H9 (cell line): ENCODE results near the gene UFSP1. TPM values are rescaled to one million over a fixed set of nuclear protein-coding genes. Genes with fewer than 3 reads are reported as not detected.

Experiments
- DNase-seq: peaks from one replicate; pipeline ENCODE4 v3.0.0-alpha.2; 2017
- H2AFZ ChIP-seq: one replicate; pipeline ENCODE4 v1.6.1; 2013; ENCODE audit warnings: mild to moderate bottlenecking, low read length, control low read depth, moderate library complexity
- H2AK5ac ChIP-seq: 2 replicates; pipeline ENCODE4 v1.6.1; 2013; ENCODE audit warnings: low read length, control low read depth, mixed read lengths; ENCODE audit not compliant: insufficient read length
- H2BK120ac ChIP-seq: one replicate; pipeline ENCODE4 v1.6.1; 2013; ENCODE audit warnings: low read depth, mild to moderate bottlenecking, low read length, control low read depth, inconsistent platforms; ENCODE audit not compliant: poor library complexity, severe bottlenecking
- H2BK12ac ChIP-seq: 2 replicates; pipeline ENCODE4 v1.6.1; 2013; ENCODE audit warnings: low read length, control low read depth, mixed read lengths, low read depth; ENCODE audit not compliant: insufficient read length
- H2BK15ac ChIP-seq: 2 replicates; pipeline ENCODE4 v1.6.1; 2013; ENCODE audit warnings: low read depth, low read length, control low read depth
- H2BK20ac ChIP-seq: one replicate; pipeline ENCODE4 v1.6.1; 2013; ENCODE audit warnings: low read depth, mild to moderate bottlenecking, low read length, control low read depth, inconsistent platforms; ENCODE audit not compliant: poor library complexity, severe bottlenecking
- H2BK5ac ChIP-seq: 2 replicates; pipeline ENCODE4 v1.6.1; 2013; ENCODE audit warnings: low read length, control low read depth, mixed read lengths; ENCODE audit not compliant: insufficient read length
- H3K14ac ChIP-seq: 2 replicates; pipeline ENCODE4 v1.6.1; 2013; ENCODE audit warnings: low read length, control low read depth; ENCODE audit not compliant: insufficient read depth
- H3K18ac ChIP-seq: 2 replicates; pipeline ENCODE4 v1.6.1; 2013; ENCODE audit warnings: low read depth, mild to moderate bottlenecking, mixed read lengths, low read length, control low read depth; ENCODE audit not compliant: insufficient read length
- H3K23ac ChIP-seq: 2 replicates; pipeline ENCODE4 v1.6.1; 2013; ENCODE audit warnings: low read length, control low read depth, mixed read lengths, low read depth; ENCODE audit not compliant: insufficient read length
- H3K23me2 ChIP-seq: 2 replicates; pipeline ENCODE4 v1.6.1; 2013; ENCODE audit warnings: low read depth, mild to moderate bottlenecking, mixed read lengths, low read length, control low read depth; ENCODE audit not compliant: insufficient read length, poor library complexity, severe bottlenecking
- H3K27ac ChIP-seq: 2 replicates; pipeline ENCODE4 v1.5.1; 2013; ENCODE audit warnings: low read length, control low read depth, mixed read lengths, low read depth; ENCODE audit not compliant: insufficient read length
- H3K27me3 ChIP-seq: 2 replicates; pipeline ENCODE4 v1.6.1; 2013; ENCODE audit warnings: low read length, control low read depth, inconsistent platforms; ENCODE audit not compliant: insufficient read depth
- H3K4ac ChIP-seq: 2 replicates; pipeline ENCODE4 v1.6.1; 2013; ENCODE audit warnings: low read depth, mild to moderate bottlenecking, control low read depth, inconsistent platforms, low read length, moderate library complexity
- H3K4me1 ChIP-seq: 2 replicates; pipeline ENCODE4 v1.6.1; 2013; ENCODE audit warnings: low read length, control low read depth, inconsistent platforms; ENCODE audit not compliant: insufficient read depth
- H3K4me2 ChIP-seq: 2 replicates; pipeline ENCODE4 v1.6.1; 2013; ENCODE audit warnings: low read length, control low read depth, mixed read lengths; ENCODE audit not compliant: insufficient read length, insufficient read depth
- H3K56ac ChIP-seq: 2 replicates; pipeline ENCODE4 v1.6.1; 2013; ENCODE audit warnings: low read depth, mild to moderate bottlenecking, mixed read lengths, low read length, control low read depth; ENCODE audit not compliant: insufficient read length
- H3K79me1 ChIP-seq: 2 replicates; pipeline ENCODE4 v1.6.1; 2013; ENCODE audit warnings: low read depth, mild to moderate bottlenecking, moderate library complexity, low read length, control low read depth, inconsistent platforms; ENCODE audit not compliant: insufficient read depth, poor library complexity, severe bottlenecking
- H3K79me2 ChIP-seq: 2 replicates; pipeline ENCODE4 v1.6.1; 2013; ENCODE audit warnings: low read length, control low read depth, inconsistent platforms; ENCODE audit not compliant: insufficient read depth
- H3K9ac ChIP-seq: 2 replicates; pipeline ENCODE4 v1.6.1; 2013; ENCODE audit warnings: low read length, control low read depth, mixed read lengths; ENCODE audit not compliant: insufficient read length; ENCODE audit errors: extremely low read depth
- H3K9me3 ChIP-seq: one replicate; pipeline ENCODE4 v1.6.1; 2013; ENCODE audit warnings: low read depth, low read length, inconsistent platforms; ENCODE audit not compliant: control insufficient read depth
- H3T11ph ChIP-seq: one replicate; pipeline ENCODE4 v1.6.1; 2013; ENCODE audit warnings: mild to moderate bottlenecking, low read length, control low read depth, inconsistent platforms
- H4K20me1 ChIP-seq: one replicate; pipeline ENCODE4 v1.6.1; 2013; ENCODE audit not compliant: control insufficient read depth, insufficient read length, insufficient read depth
- H4K5ac ChIP-seq: 2 replicates; pipeline ENCODE4 v1.6.1; 2013; ENCODE audit warnings: low read depth, mild to moderate bottlenecking, mixed read lengths, low read length, control low read depth; ENCODE audit not compliant: insufficient read length
- H4K8ac ChIP-seq: replicated peaks from 2 replicates; pipeline ENCODE4 v1.6.1; 2013; ENCODE audit warnings: low read length, control low read depth, mixed read lengths, low read depth; ENCODE audit not compliant: insufficient read length
- H4K91ac ChIP-seq: 2 replicates; pipeline ENCODE4 v1.6.1; 2013; ENCODE audit warnings: low read depth, mild to moderate bottlenecking, moderate library complexity, mixed read lengths, low read length, control low read depth; ENCODE audit not compliant: insufficient read length
- H3K27ac Mint-ChIP-seq, 3 experiments: 2 replicates in 2 of 3; 3 replicates in 1 of 3; pipeline ENCODE4 v1.8.0; 2020 to 2021; ENCODE audit warnings: mixed read lengths in 3 of 3, mild to moderate bottlenecking in 1 of 3, moderate library complexity in 1 of 3
- H3K27me3 Mint-ChIP-seq: 2 replicates; pipeline ENCODE4 v1.8.0; 2021; ENCODE audit warnings: low read depth, mild to moderate bottlenecking, moderate library complexity, mixed read lengths
- H3K36me3 Mint-ChIP-seq, 3 experiments: 2 replicates in 2 of 3; 3 replicates in 1 of 3; pipeline ENCODE4 v1.8.0; 2020 to 2021; ENCODE audit warnings: low read depth in 3 of 3, mixed read lengths in 3 of 3; ENCODE audit not compliant: insufficient read depth in 1 of 3
- H3K4me1 Mint-ChIP-seq, 2 experiments: 2 replicates each; pipeline ENCODE4 v1.8.0; 2020; ENCODE audit warnings: mixed read lengths in 2 of 2
- H3K4me3 Mint-ChIP-seq, 2 experiments: 2 replicates in 1 of 2; 3 replicates in 1 of 2; pipeline ENCODE4 v1.8.0; 2020 to 2021; ENCODE audit warnings: mild to moderate bottlenecking in 2 of 2, mixed read lengths in 2 of 2, moderate library complexity in 1 of 2
- H3K9me3 Mint-ChIP-seq, 2 experiments: 2 replicates in 1 of 2; 3 replicates in 1 of 2; pipeline ENCODE4 v1.8.0; 2020; ENCODE audit warnings: mild to moderate bottlenecking in 2 of 2, mixed read lengths in 2 of 2, moderate library complexity in 1 of 2
- WGBS: extraction: QIAGEN DNeasy Blood & Tissue Kit; methylation state at CpG from one replicate; pipeline ENCODE4 v1.1.7; 2013; ENCODE audit warnings: missing lambda C conversion rate, low lambda C conversion rate, mixed read lengths; ENCODE audit not compliant: insufficient read length; ENCODE audit errors: extremely low coverage; 5-methylcytosine and 5-hydroxymethylcytosine counted together
- total RNA-seq: library from RNA; stranded (reverse); gene quantifications from 2 replicates; pipeline ENCODE4 v1.2.1, GENCODE V29; 2021
- TF ChIP-seq, protein P1 (sequence below): fragments of 200-600 bp; sonication (generic); conservative IDR thresholded peaks from 3 replicates; pipeline ENCODE4 v1.8.0; 2021; ENCODE audit warnings: antibody characterized with exemption, mild to moderate bottlenecking

Gene UFSP1
- total RNA-seq, 1 experiment from 2014 or later: 4.3 TPM

DNA sequence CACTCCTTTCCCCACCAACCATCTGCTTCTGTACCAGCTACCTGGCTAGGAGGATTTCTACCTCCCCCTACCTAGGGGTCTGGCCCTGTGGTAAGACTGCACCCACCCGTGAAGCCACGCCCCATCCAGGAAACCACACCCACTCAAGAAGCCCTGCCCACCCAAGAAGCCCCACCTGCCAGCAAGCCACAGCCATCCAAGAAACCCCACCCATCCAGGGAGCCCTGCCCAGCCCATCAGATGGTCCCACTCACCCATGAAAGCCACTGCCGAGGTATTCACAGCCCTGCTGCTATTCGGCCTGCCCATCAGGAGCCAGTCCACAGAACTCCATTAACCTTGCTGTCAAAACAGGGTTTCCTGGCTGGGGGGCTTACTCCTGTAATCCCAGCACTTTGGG is 44.2 kb upstream of the UFSP1 start:
- Mint-ChIP-seq H3K4me1 (peaks cover 17 to 19% of the 10 kb centered on the region in 2 experiments), H3K27ac (0 out of 7 replicates have a peak overlapping the region, but pooled peaks of 1 of the 3 experiments have one; percentile 44), H3K4me3 (peak overlapping the region in 1 of 2 experiments; percentile 14; a peak in 2 of 5 replicates), H3K9me3 (peaks cover 32 to 37% of the 10 kb centered on the region in 2 experiments), H3K27me3 (no peaks in the 10 kb centered on the region), H3K36me3 (peaks cover 15 to 21% (median 16%) of the 10 kb centered on the region in 3 experiments)
- H3K79me2 ChIP-seq: no peaks in the 10 kb centered on the region
- H3K27ac ChIP-seq: no peak overlapping the region
- no peak overlapping the region for H3K14ac ChIP-seq
- no peaks in the 10 kb centered on the region for H3K27me3 ChIP-seq
- no peak overlapping the region for H4K5ac ChIP-seq
- no peak overlapping the region; the same call in 1 of the 2 replicates for H3K4ac ChIP-seq
- peaks cover 3% of the 10 kb centered on the region; the same call in 1 of the 2 replicates for H3K4me1 ChIP-seq
- no peaks in the 10 kb centered on the region for H3K79me1 ChIP-seq
- TF ChIP-seq, protein P1, sequence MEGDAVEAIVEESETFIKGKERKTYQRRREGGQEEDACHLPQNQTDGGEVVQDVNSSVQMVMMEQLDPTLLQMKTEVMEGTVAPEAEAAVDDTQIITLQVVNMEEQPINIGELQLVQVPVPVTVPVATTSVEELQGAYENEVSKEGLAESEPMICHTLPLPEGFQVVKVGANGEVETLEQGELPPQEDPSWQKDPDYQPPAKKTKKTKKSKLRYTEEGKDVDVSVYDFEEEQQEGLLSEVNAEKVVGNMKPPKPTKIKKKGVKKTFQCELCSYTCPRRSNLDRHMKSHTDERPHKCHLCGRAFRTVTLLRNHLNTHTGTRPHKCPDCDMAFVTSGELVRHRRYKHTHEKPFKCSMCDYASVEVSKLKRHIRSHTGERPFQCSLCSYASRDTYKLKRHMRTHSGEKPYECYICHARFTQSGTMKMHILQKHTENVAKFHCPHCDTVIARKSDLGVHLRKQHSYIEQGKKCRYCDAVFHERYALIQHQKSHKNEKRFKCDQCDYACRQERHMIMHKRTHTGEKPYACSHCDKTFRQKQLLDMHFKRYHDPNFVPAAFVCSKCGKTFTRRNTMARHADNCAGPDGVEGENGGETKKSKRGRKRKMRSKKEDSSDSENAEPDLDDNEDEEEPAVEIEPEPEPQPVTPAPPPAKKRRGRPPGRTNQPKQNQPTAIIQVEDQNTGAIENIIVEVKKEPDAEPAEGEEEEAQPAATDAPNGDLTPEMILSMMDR: no peak
- no peak overlapping the region for H2BK12ac ChIP-seq
- no peak overlapping the region for H3K18ac ChIP-seq
- no peak overlapping the region for H3T11ph ChIP-seq
- H3K56ac ChIP-seq: no peak overlapping the region
- no peak overlapping the region for H3K23ac ChIP-seq
- no peak overlapping the region for H3K4me2 ChIP-seq
- no peak overlapping the region for H2BK120ac ChIP-seq
- H4K20me1 ChIP-seq: no peaks in the 10 kb centered on the region
- no peak overlapping the region for H2AK5ac ChIP-seq
- peaks cover 2% of the 10 kb centered on the region for H3K23me2 ChIP-seq
- no peak overlapping the region for H2BK20ac ChIP-seq
- H2BK15ac ChIP-seq: no peak overlapping the region
- peak; percentile 77 for DNase-seq
- no CpG with 5 or more reads among the region's 4 CpGs for WGBS
- no peak overlapping the region for H4K91ac ChIP-seq
- no peaks in the 10 kb centered on the region for H3K9me3 ChIP-seq
- no peak overlapping the region for H2AFZ ChIP-seq
- no peak overlapping the region for H4K8ac ChIP-seq
- no peak overlapping the region for H3K9ac ChIP-seq
- H2BK5ac ChIP-seq: no peak overlapping the region
